ENCODE results near the gene LRIG1.

The LRIG1 gene

DNA sequence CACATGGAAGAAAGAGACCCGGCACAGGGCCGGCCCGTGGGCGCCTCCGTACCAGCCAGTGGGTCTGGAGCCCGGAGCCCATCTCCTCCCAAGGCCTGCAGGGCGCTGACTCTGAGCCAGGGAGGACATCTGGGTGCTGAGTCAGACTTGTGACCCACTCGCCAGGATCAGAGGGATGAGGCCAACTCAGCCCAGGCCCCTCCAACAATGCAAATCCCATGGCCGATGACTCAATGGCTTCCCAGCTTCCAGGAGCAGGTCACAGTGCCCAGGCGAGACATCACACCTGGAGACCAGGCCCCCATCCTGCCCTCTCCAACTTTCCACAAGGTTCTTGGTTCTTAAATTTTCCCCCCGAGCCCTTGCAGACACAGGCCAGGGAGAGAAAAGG is 95.1 kb downstream of the LRIG1 start:
- H3K36me3 ChIP-seq = peaks cover 84% of the 10 kb centered on the region
- no peaks in the 10 kb centered on the region for H3K9me3 ChIP-seq
- TF ChIP-seq, protein P1, sequence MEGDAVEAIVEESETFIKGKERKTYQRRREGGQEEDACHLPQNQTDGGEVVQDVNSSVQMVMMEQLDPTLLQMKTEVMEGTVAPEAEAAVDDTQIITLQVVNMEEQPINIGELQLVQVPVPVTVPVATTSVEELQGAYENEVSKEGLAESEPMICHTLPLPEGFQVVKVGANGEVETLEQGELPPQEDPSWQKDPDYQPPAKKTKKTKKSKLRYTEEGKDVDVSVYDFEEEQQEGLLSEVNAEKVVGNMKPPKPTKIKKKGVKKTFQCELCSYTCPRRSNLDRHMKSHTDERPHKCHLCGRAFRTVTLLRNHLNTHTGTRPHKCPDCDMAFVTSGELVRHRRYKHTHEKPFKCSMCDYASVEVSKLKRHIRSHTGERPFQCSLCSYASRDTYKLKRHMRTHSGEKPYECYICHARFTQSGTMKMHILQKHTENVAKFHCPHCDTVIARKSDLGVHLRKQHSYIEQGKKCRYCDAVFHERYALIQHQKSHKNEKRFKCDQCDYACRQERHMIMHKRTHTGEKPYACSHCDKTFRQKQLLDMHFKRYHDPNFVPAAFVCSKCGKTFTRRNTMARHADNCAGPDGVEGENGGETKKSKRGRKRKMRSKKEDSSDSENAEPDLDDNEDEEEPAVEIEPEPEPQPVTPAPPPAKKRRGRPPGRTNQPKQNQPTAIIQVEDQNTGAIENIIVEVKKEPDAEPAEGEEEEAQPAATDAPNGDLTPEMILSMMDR (IDR thresholded peaks at IDR 0.05) = no peak
- H3K27me3 ChIP-seq = no peaks in the 10 kb centered on the region
- no peak overlapping the region for H3K4me3 ChIP-seq (ENCODE audit: low read depth in 1 of 2, low read length in 1 of 2)
- H3K4me1 ChIP-seq (ENCODE audit: control insufficient read depth in 1 of 2, insufficient read depth in 1 of 2, low read depth in 1 of 2, low read length in 1 of 2) = no peaks in the 10 kb centered on the region
- no peak overlapping the region for H3K27ac ChIP-seq

DNA sequence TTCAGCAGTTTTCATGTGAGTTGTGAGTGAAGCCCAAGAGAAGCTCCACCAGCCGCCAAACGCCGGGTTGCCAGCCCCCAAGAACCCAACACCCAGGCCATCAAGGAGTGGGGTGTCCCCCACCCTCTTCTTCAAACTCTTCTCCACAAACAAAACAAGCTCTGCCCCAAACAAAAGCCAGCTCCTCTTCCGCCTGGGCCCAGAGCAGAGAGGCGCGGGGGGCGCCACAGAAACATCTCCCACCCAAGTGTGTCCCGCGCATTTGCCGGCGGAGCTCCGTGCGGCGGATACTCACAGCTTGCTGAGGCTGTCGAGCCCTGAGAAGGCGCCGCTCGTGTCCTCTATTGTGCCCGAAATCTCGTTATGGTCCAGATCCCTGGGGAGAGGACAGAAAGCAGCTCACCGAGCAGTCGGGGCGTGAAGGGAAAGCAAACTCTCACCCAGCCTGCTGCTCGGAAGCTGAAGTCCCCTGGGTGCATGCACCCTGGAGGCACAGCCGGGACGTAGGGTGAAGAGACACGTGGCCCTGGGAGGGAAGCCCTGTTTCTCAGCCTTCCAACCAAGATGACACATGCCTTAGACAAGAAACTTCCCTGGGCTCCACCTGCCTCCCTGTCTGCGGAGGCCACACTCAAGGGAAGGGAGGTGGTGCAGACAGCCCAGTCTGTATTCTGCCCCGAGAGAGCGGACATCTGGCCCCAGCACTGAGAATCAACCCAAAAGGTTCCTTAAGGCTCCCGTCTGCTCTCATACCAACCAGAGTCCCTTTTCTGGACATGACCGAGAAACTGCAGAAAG is 95.7 kb downstream of the LRIG1 start:
- H3K4me1 ChIP-seq (ENCODE audit: control insufficient read depth in 1 of 2, insufficient read depth in 1 of 2, low read depth in 1 of 2, low read length in 1 of 2) = no peaks in the 10 kb centered on the region
- H3K36me3 ChIP-seq = peaks cover 78% of the 10 kb centered on the region
- no peak overlapping the region for H3K4me3 ChIP-seq (ENCODE audit: low read depth in 1 of 2, low read length in 1 of 2)
- no peaks in the 10 kb centered on the region for H3K27me3 ChIP-seq
- TF ChIP-seq, protein P1 (IDR thresholded peaks at IDR 0.05) = no peak
- H3K9me3 ChIP-seq = no peaks in the 10 kb centered on the region
- no peak overlapping the region for H3K27ac ChIP-seq

DNA sequence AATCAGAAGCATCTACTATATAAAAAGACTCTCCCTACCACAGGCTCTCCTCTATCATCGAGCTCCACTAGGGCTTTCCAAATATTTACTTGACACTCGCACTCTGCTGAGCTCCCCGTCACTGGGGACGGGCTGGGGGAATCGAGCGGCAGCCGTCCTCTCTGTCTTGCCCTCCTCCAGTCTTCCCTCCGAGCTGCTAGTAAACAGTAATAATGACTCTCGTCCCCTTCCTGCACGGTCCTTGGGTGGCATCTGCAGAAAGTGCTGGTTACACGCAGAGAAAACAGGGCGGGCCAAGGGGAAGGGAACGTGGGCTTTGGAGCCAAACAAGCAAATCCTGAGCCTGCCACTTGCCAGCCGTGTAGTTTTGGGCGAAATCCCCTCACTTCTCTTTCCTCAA is 96.6 kb downstream of the LRIG1 start:
- TF ChIP-seq, protein P1 (IDR thresholded peaks at IDR 0.05) = no peak
- no peaks in the 10 kb centered on the region for H3K9me3 ChIP-seq
- no peak overlapping the region for H3K27ac ChIP-seq
- no peak overlapping the region for H3K4me3 ChIP-seq (ENCODE audit: low read depth in 1 of 2, low read length in 1 of 2)
- peaks cover under 1% of the 10 kb centered on the region in 2 experiments for H3K4me1 ChIP-seq (ENCODE audit: control insufficient read depth in 1 of 2, insufficient read depth in 1 of 2, low read depth in 1 of 2, low read length in 1 of 2)
- H3K27me3 ChIP-seq = no peaks in the 10 kb centered on the region
- peaks cover 69% of the 10 kb centered on the region for H3K36me3 ChIP-seq

DNA sequence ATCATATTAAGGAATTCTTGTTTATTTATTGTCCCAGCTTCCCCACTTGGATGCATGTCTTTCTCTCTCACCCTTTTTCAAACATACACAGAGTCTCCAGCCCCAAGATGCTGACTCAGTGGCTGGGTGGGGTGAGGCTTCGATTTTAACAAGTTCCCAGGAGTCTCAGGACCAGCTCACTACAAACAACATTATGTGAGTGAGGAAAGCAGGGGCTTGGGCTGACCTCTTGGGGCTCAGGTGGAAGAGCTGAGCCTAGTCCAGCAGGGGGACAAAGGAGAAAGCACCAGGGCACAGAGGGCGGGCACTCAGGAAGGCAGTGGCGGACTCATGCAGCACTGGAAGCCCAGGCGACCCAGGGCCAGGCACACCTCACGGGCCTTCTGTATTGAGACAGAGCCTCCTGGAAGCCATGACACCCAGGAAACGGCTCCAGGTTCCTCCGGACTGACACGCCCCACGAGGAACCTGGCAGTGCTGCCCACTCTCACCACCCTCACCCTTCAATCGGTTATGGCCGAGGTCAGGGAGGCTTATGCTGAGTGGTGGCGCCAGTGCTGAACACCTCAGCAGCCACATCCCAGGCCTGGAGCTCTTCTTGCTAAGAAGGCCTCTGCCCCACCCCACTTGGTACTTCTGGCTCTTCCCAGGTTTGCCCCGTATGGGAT is 97.4 kb downstream of the LRIG1 start:
- no peaks in the 10 kb centered on the region for H3K9me3 ChIP-seq
- H3K4me1 ChIP-seq (ENCODE audit: control insufficient read depth in 1 of 2, insufficient read depth in 1 of 2, low read depth in 1 of 2, low read length in 1 of 2) = peaks cover 7% of the 10 kb centered on the region in 2 experiments
- no peak overlapping the region for H3K4me3 ChIP-seq (ENCODE audit: low read depth in 1 of 2, low read length in 1 of 2)
- TF ChIP-seq, protein P1 (IDR thresholded peaks at IDR 0.05) = no peak
- H3K27me3 ChIP-seq = no peaks in the 10 kb centered on the region
- H3K36me3 ChIP-seq = peaks cover 67% of the 10 kb centered on the region
- H3K27ac ChIP-seq = no peak overlapping the region

DNA sequence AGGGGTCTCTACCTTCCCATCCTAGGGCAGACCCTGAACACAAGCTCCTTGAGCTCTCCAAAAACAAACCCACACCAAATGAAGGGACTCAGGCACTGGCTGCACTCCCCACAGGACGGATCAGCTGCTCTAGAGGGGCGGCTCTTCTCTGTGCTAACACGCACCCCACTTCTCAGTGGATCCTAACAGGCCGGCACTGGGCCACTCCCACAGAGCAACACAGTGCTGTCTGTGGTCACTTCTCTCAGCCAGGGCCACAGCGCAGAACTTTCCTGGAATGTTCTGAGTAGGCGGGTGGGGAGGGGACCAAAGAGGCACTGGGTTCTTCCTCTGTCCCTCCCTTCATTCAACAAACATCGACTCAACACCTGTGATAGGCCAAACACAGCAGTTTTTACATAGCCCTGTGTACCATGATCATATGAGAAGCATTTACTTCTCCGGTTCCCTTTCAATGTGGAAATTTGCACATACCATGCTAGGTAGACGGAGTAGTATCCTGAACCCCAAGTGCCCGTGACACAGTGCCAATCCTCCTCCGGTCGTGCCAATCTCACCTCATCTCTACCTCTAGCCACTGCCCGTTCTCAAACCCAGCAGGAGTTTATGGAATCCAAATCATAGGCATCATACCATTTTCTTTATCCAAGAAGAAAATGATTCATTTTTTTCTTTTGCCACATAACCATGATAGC is 98.1 kb downstream of the LRIG1 start:
- peaks cover 15% of the 10 kb centered on the region in 2 experiments for H3K4me1 ChIP-seq (ENCODE audit: control insufficient read depth in 1 of 2, insufficient read depth in 1 of 2, low read depth in 1 of 2, low read length in 1 of 2)
- no peaks in the 10 kb centered on the region for H3K9me3 ChIP-seq
- H3K36me3 ChIP-seq = peaks cover 63% of the 10 kb centered on the region
- TF ChIP-seq, protein P1 (IDR thresholded peaks at IDR 0.05) = no peak
- no peak overlapping the region for H3K4me3 ChIP-seq (ENCODE audit: low read depth in 1 of 2, low read length in 1 of 2)
- H3K27me3 ChIP-seq = no peaks in the 10 kb centered on the region
- H3K27ac ChIP-seq = no peak overlapping the region

Data from neutrophil (primary cell).